ENCODE measurements around the gene NFIA. TPM values are rescaled to one million over a fixed set of nuclear protein-coding genes. Genes with fewer than 3 reads are reported as not detected.

NFIA gene
- total and polyA plus RNA-seq, 9 of the 15 experiments (the other 6 are each of a cell fraction or from before 2014, with no cell fraction given): 5.3 to 24.9 (median 9.8) TPM

DNA sequence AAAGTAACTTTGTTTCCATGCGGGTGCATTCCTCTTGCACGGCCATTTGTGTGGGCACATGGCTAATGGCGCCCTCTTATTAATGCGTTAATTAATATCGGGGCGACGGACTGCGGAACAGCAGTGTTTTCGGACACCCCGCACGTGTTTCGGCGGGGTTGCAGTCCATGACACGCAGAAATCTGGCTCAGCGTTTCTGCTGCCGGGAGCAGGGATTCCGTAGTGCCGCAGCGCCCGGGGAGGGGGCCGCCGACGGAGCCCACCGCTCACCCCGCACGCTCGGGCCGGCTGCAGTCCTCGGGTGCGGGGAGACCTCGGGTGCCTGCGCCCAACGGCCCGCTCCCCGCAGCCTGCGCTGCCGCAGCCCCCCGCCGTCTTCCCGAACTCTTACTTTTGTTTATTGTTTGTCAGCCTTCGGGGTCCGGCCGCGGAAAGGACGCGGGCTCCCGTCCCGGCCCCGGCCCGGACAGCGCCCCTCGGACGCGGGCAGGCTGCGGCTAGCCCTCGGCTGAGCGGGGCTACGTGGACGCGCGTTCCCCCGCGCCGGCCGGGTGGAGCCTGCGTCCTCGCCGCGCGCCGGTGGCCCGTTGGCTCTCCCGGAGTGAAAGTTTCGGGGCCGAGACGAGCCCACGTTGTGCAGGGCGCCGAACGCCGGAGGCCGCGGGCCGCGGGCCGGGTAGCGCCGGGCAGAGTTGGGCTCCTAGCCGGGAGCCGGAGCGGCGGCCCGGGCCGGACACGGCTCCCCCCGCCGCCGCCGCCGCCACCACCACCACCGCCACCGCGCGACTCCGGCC lies 849 bp downstream of the NFIA start (continued):
- TF ChIP-seq ZNF224 (CRISPR knock-in tag; IDR thresholded peaks at IDR 0.05) (no peak), NCOR1 (IDR thresholded peaks at IDR 0.05) (no peak), SAP30 (IDR thresholded peaks at IDR 0.05; ENCODE audit: borderline replicate concordance, insufficient read depth, low read depth, low read length, poor library complexity, severe bottlenecking) (peak; percentile 56), ATF1 (CRISPR knock-in tag; IDR thresholded peaks at IDR 0.05) (no peak), ATF1 (tag; IDR thresholded peaks at IDR 0.05) (no peak), ATF7 (IDR thresholded peaks at IDR 0.05) (no peak), BRD9 (IDR thresholded peaks at IDR 0.05; ENCODE audit: low read depth, partially characterized antibody) (no peak), SMAD4 (CRISPR knock-in tag; conservative IDR thresholded peaks at IDR 0.05) (0 out of 2 replicates have a peak, but pooled peaks have one; percentile 53), CSDE1 (IDR thresholded peaks at IDR 0.05) (no peak), SNIP1 (IDR thresholded peaks at IDR 0.05; ENCODE audit: low read depth) (no peak), TCF15 (CRISPR knock-in tag; IDR thresholded peaks at IDR 0.05) (no peak), ZFP1 (CRISPR knock-in tag; IDR thresholded peaks at IDR 0.05) (no peak), SRSF7 (optimal IDR thresholded peaks at IDR 0.05; ENCODE audit: low read depth, low read length) (no peak), CREB3 (tag; conservative IDR thresholded peaks at IDR 0.05; ENCODE audit: low read depth) (no peak), GTF3C2 (IDR thresholded peaks at IDR 0.05; ENCODE audit: borderline replicate concordance, extremely low read depth, insufficient read length) (no peak), KDM4B (IDR thresholded peaks at IDR 0.05; ENCODE audit: borderline replicate concordance in 2 of 2, low read depth in 1 of 2) (no peak), ZNF408 (CRISPR knock-in tag; IDR thresholded peaks at IDR 0.05; ENCODE audit: low read depth) (no peak), BMI1 (IDR thresholded peaks at IDR 0.05; ENCODE audit: low read length) (no peak), MLX (CRISPR knock-in tag; conservative IDR thresholded peaks at IDR 0.05) (no peak), CHD2 (IDR thresholded peaks at IDR 0.05; ENCODE audit: low read depth, low read length) (no peak)
- TF ChIP-seq, protein P1, sequence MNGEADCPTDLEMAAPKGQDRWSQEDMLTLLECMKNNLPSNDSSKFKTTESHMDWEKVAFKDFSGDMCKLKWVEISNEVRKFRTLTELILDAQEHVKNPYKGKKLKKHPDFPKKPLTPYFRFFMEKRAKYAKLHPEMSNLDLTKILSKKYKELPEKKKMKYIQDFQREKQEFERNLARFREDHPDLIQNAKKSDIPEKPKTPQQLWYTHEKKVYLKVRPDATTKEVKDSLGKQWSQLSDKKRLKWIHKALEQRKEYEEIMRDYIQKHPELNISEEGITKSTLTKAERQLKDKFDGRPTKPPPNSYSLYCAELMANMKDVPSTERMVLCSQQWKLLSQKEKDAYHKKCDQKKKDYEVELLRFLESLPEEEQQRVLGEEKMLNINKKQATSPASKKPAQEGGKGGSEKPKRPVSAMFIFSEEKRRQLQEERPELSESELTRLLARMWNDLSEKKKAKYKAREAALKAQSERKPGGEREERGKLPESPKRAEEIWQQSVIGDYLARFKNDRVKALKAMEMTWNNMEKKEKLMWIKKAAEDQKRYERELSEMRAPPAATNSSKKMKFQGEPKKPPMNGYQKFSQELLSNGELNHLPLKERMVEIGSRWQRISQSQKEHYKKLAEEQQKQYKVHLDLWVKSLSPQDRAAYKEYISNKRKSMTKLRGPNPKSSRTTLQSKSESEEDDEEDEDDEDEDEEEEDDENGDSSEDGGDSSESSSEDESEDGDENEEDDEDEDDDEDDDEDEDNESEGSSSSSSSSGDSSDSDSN (IDR thresholded peaks at IDR 0.05; ENCODE audit: borderline replicate concordance in 1 of 2, low read depth in 2 of 2, low read length in 2 of 2): peak in 1 of 2 experiments; percentile 57; a peak in 2 of 4 replicates
